Lung (tissue), 12 donors: ENCODE measurements around the gene RERE. TPM values are rescaled to one million over a fixed set of nuclear protein-coding genes. Genes with fewer than 3 reads are reported as not detected.

ENCODE experiments used
- ATAC-seq: fragments of 200-7000 bp; cut with Tn5 transposase; one replicate; pipeline ENCODE4 v1.9.1; 2020; ENCODE audit warnings: moderate number of reproducible peaks; ENCODE audit not compliant: insufficient read depth, low FRiP score
- DNase-seq, 3 donors: peaks; one replicate each; pipeline ENCODE4 v3.0.0-alpha.2; 2013 to 2017
- H3K27ac ChIP-seq, 2 donors: one replicate each; pipeline ENCODE4 v1.5.1; 2013; ENCODE audit warnings: mild to moderate bottlenecking in 2 of 2, moderate library complexity in 2 of 2, control low read depth in 1 of 2, inconsistent platforms in 1 of 2, low read depth in 1 of 2, low read length in 1 of 2
- H3K27me3 ChIP-seq, 3 donors: one replicate each; pipeline ENCODE4 v1.5.1; 2013; ENCODE audit warnings: low read length in 2 of 3; ENCODE audit not compliant: control insufficient read depth in 3 of 3, insufficient read depth in 3 of 3
- H3K36me3 ChIP-seq, 4 donors: one replicate each; pipeline ENCODE4 v1.5.1; 2013; ENCODE audit warnings: low read length in 4 of 4, mild to moderate bottlenecking in 1 of 4, moderate library complexity in 1 of 4; ENCODE audit not compliant: control insufficient read depth in 4 of 4, insufficient read depth in 4 of 4
- H3K4me1 ChIP-seq, 5 donors: one replicate each; pipeline ENCODE4 v1.5.1; 2013; ENCODE audit warnings: low read length in 5 of 5, mild to moderate bottlenecking in 2 of 5, moderate library complexity in 1 of 5; ENCODE audit not compliant: control insufficient read depth in 5 of 5, insufficient read depth in 5 of 5
- H3K4me3 ChIP-seq: one replicate; pipeline ENCODE4 v1.5.1; 2013; ENCODE audit warnings: mild to moderate bottlenecking, control low read depth, moderate library complexity
- H3K9ac ChIP-seq, 2 donors: one replicate each; pipeline ENCODE4 v1.5.1; 2013; ENCODE audit warnings: low read length in 2 of 2, control low read depth in 1 of 2; ENCODE audit not compliant: insufficient read depth in 1 of 2
- H3K9me3 ChIP-seq, 4 donors: one replicate each; pipeline ENCODE4 v1.5.1; 2013; ENCODE audit warnings: low read length in 3 of 4, mild to moderate bottlenecking in 1 of 4, moderate library complexity in 1 of 4; ENCODE audit not compliant: control insufficient read depth in 4 of 4, insufficient read depth in 3 of 4
- CTCF ChIP-seq: IDR thresholded peaks from 2 replicates; pipeline ENCODE4 v1.5.1; 2012; ENCODE audit warnings: mild to moderate bottlenecking; ENCODE audit errors: control extremely low read depth, extremely low read depth
- WGBS, 2 donors: extraction: QIAGEN DNeasy Blood & Tissue Kit; methylation state at CpG; one replicate each; pipeline ENCODE4 v1.1.7; 2013; 5-methylcytosine and 5-hydroxymethylcytosine counted together
- polyA plus RNA-seq, 2 donors: library from polyadenylated mRNA; stranded (reverse); fragments of 200-250 nt; gene quantifications; one replicate each; pipeline ENCODE4 v1.2.1, GENCODE V29; 2013
- total RNA-seq, 2 donors: library from RNA; depleted of rRNA in 1 of 2; stranded (reverse); fragments of >200 nt in 1 of 2; gene quantifications; one replicate each; pipeline ENCODE4 v1.2.1, GENCODE V29; 2014 to 2021
- donor health status: control.
- donor health status: control.
- donor health status: Bipolar disorder and iron deficiency.
- donor health status: healthy.
- donor health status: DM: yes; HTN: yes; CAD: no.

The RERE gene
- total and polyA plus RNA-seq, 4 donors = 21.7 to 207 (median 57.5) TPM

- Histone ChIP-seq H3K27me3 (no peaks in the 10 kb centered on the region), H3K27ac (peak overlapping the region; percentile 47 to 79), H3K9me3 (no peaks in the 10 kb centered on the region), H3K4me3 (no peak overlapping the region), H3K4me1 (peaks cover 0 to 32% (median 12%) of the 10 kb centered on the region in 5 donors), H3K36me3 (peaks cover 0 to 2% (median 0%) of the 10 kb centered on the region in 4 donors), H3K9ac (peak overlapping the region in 1 of 2 donors; percentile 15)
- ATAC-seq (peak; percentile 66), DNase-seq (peak; percentile 86 to 93 (median 93))
- TF ChIP-seq CTCF = no peak
- 28 to 29% methylated on average over 8 of the region's 8 CpGs for WGBS, 2 donors
These were observed 378.3 kb downstream of the RERE start for GRCh38 chr1:8439015-8439702.

- H3K27ac ChIP-seq = no peak overlapping the region
These were observed 379.0 kb downstream of the RERE start for GRCh38 chr1:8438489-8438888.

GRCh38 chr1:8437347-8437746, 380.1 kb downstream of the RERE start:
- H3K9me3 ChIP-seq = no peaks in the 10 kb centered on the region
- H3K4me3 ChIP-seq = no peak overlapping the region
- TF ChIP-seq CTCF = no peak
- peaks cover 0 to 32% (median 12%) of the 10 kb centered on the region in 5 donors for H3K4me1 ChIP-seq
- ATAC-seq = no peak
- no peak overlapping the region for H3K27ac ChIP-seq
- no peak overlapping the region for H3K9ac ChIP-seq
- DNase-seq = no peak
- peaks cover 0 to 2% (median 0%) of the 10 kb centered on the region in 4 donors for H3K36me3 ChIP-seq
- H3K27me3 ChIP-seq = no peaks in the 10 kb centered on the region
- WGBS, 2 donors = 89 to 91% methylated on average over 4 of the region's 4 CpGs

More at GRCh38 chr1:8438489-8438888, 379.0 kb downstream of the RERE start:
- peaks cover 0 to 32% (median 12%) of the 10 kb centered on the region in 5 donors for H3K4me1 ChIP-seq
- no peak for TF ChIP-seq CTCF
- ATAC-seq = no peak
- H3K36me3 ChIP-seq = peaks cover 0 to 2% (median 0%) of the 10 kb centered on the region in 4 donors
- 72 to 78% methylated on average over 4 of the region's 4 CpGs for WGBS, 2 donors
- H3K4me3 ChIP-seq = no peak overlapping the region
- DNase-seq = peak; percentile 34 to 75 (median 71)
- H3K27me3 ChIP-seq = no peaks in the 10 kb centered on the region
- H3K9me3 ChIP-seq = no peaks in the 10 kb centered on the region
- H3K9ac ChIP-seq = peak overlapping the region in 1 of 2 donors; percentile 15
